GM23338 (cell line): Measurements from ENCODE around the gene FRRS1L. TPM values are rescaled to one million over a fixed set of nuclear protein-coding genes. Genes with fewer than 3 reads are reported as not detected.

Experiments
- ATAC-seq: fragments of 200-7000 bp; cut with Tn5 transposase; 3 replicates; pipeline ENCODE4 v1.9.1; 2020
- DNase-seq: peaks from one replicate; pipeline ENCODE4 v3.0.0-alpha.2; 2015; ENCODE audit warnings: low spot score
- H2AFZ ChIP-seq: fragments of 200-600 bp; sonication (generic); 2 replicates; pipeline ENCODE4 v1.8.0; 2016; ENCODE audit warnings: antibody characterized with exemption, mild to moderate bottlenecking, moderate library complexity
- H3F3A ChIP-seq: fragments of 200-600 bp; sonication (generic); replicated peaks from 2 replicates; pipeline ENCODE4 v1.8.0; 2017; ENCODE audit warnings: antibody characterized with exemption, mixed run types, low read depth
- H3K27ac ChIP-seq: fragments of 200-600 bp; sonication (generic); 2 replicates; pipeline ENCODE4 v1.6.1; 2016; ENCODE audit warnings: low read depth
- H3K27me3 ChIP-seq: fragments of 200-600 bp; sonication (generic); 2 replicates; pipeline ENCODE4 v1.8.0; 2016; ENCODE audit warnings: mild to moderate bottlenecking, mixed run types, moderate library complexity; ENCODE audit not compliant: insufficient read depth
- H3K36me3 ChIP-seq: fragments of 200-600 bp; sonication (generic); 2 replicates; pipeline ENCODE4 v1.8.0; 2016; ENCODE audit warnings: mild to moderate bottlenecking; ENCODE audit not compliant: insufficient read depth
- H3K4me1 ChIP-seq: fragments of 200-600 bp; sonication (generic); 2 replicates; pipeline ENCODE4 v1.8.0; 2016; ENCODE audit warnings: mild to moderate bottlenecking, moderate library complexity; ENCODE audit not compliant: insufficient read depth
- H3K4me2 ChIP-seq: fragments of 200-600 bp; sonication (generic); 2 replicates; pipeline ENCODE4 v1.7.1; 2017; ENCODE audit warnings: mixed run types
- H3K4me3 ChIP-seq: fragments of 200-600 bp; sonication (generic); 2 replicates; pipeline ENCODE4 v1.6.1; 2016; ENCODE audit warnings: mixed run types
- H3K79me2 ChIP-seq: fragments of 200-600 bp; sonication (generic); replicated peaks from 2 replicates; pipeline ENCODE4 v1.8.0; 2017; ENCODE audit warnings: mild to moderate bottlenecking; ENCODE audit not compliant: insufficient read depth
- H3K9me2 ChIP-seq: fragments of 200-600 bp; sonication (generic); 2 replicates; pipeline ENCODE4 v1.8.0; 2017; ENCODE audit not compliant: insufficient read depth
- H4K20me1 ChIP-seq: fragments of 200-600 bp; sonication (generic); replicated peaks from 2 replicates; pipeline ENCODE4 v1.8.0; 2017; ENCODE audit warnings: mild to moderate bottlenecking; ENCODE audit not compliant: insufficient read depth
- H3K27ac Mint-ChIP-seq: 2 replicates; pipeline ENCODE4 v1.8.0; 2020; ENCODE audit warnings: inconsistent platforms, mild to moderate bottlenecking, moderate library complexity, mixed read lengths
- H3K27me3 Mint-ChIP-seq: 3 replicates; pipeline ENCODE4 v1.8.0; 2022; ENCODE audit warnings: low read depth, mild to moderate bottlenecking, moderate library complexity, mixed read lengths, inconsistent platforms; ENCODE audit not compliant: insufficient read depth, poor library complexity
- H3K36me3 Mint-ChIP-seq: 3 replicates; pipeline ENCODE4 v1.8.0; 2021; ENCODE audit warnings: low read depth, mild to moderate bottlenecking, inconsistent platforms, moderate library complexity, mixed read lengths
- H3K4me1 Mint-ChIP-seq: 3 replicates; pipeline ENCODE4 v1.8.0; 2020; ENCODE audit warnings: mild to moderate bottlenecking, inconsistent platforms, mixed read lengths
- H3K4me3 Mint-ChIP-seq: 3 replicates; pipeline ENCODE4 v1.8.0; 2021; ENCODE audit warnings: moderate library complexity, mild to moderate bottlenecking, inconsistent platforms, mixed read lengths
- H3K9me3 Mint-ChIP-seq: 3 replicates; pipeline ENCODE4 v1.8.0; 2020; ENCODE audit warnings: moderate library complexity, mild to moderate bottlenecking, inconsistent platforms, mixed read lengths
- CREB1 ChIP-seq: fragments of 250-450 bp; sonication (Bioruptor Pico); IDR thresholded peaks from 2 replicates; pipeline ENCODE4 v1.5.0; 2020; ENCODE audit warnings: low read depth, mild to moderate bottlenecking, moderate library complexity
- EZH2 ChIP-seq: fragments of 200-600 bp; sonication (generic); IDR thresholded peaks from one replicate; pipeline ENCODE4 v1.8.0; 2017; ENCODE audit warnings: antibody characterized with exemption, mild to moderate bottlenecking, low read depth; ENCODE audit not compliant: unreplicated experiment
- JUNB ChIP-seq: IDR thresholded peaks from one replicate; pipeline ENCODE4 v1.6.1; 2016; ENCODE audit warnings: antibody characterized with exemption; ENCODE audit not compliant: unreplicated experiment
- NANOG ChIP-seq: IDR thresholded peaks from 2 replicates; pipeline ENCODE4 v1.6.1; 2016; ENCODE audit warnings: antibody characterized with exemption, borderline replicate concordance
- POLR2AphosphoS5 ChIP-seq: IDR thresholded peaks from 2 replicates; pipeline ENCODE4 v1.6.1; 2016; ENCODE audit warnings: antibody characterized with exemption, low read depth
- STAT1 ChIP-seq: IDR thresholded peaks from one replicate; pipeline ENCODE4 v1.6.1; 2016; ENCODE audit warnings: antibody characterized with exemption; ENCODE audit not compliant: unreplicated experiment
- ZNF114 ChIP-seq: fragments of 250-450 bp; sonication (Bioruptor Pico); IDR thresholded peaks from 2 replicates; pipeline ENCODE4 v1.5.0; 2020; ENCODE audit warnings: mild to moderate bottlenecking, moderate library complexity
- ZNF331 ChIP-seq: fragments of 250-450 bp; sonication (Bioruptor Pico); IDR thresholded peaks from 2 replicates; pipeline ENCODE4 v1.5.0; 2020; ENCODE audit warnings: low read depth, mild to moderate bottlenecking, moderate library complexity
- polyA plus RNA-seq: library from polyadenylated mRNA; unstranded; fragments of >200 nt; fragmentation: Nextera tagmentation; extraction: Ambion mirVana; gene quantifications from 2 replicates; pipeline ENCODE4 v1.2.1, GENCODE V29; 2016
- total RNA-seq: library from RNA; depleted of rRNA; stranded (reverse); fragments of >200 nt; shearing (Covaris generic); gene quantifications from 2 replicates; pipeline ENCODE4 v1.2.3, GENCODE V29; 2014
- TF ChIP-seq, protein P1 (sequence below): IDR thresholded peaks from one replicate; pipeline ENCODE4 v1.6.1; 2018; ENCODE audit warnings: antibody characterized with exemption; ENCODE audit not compliant: unreplicated experiment
- TF ChIP-seq, protein P2 (sequence below): IDR thresholded peaks from 2 replicates; pipeline ENCODE4 v1.6.1; 2016; ENCODE audit warnings: antibody characterized with exemption
- TF ChIP-seq, protein P3 (sequence below), 2 experiments: fragments of 200-600 bp in 1 of 2; sonication (generic) in 1 of 2; conservative IDR thresholded peaks; 2 replicates each; pipeline versions ENCODE4 v1.5.1 to v1.6.1; 2016 to 2017; ENCODE audit warnings: antibody characterized with exemption in 2 of 2, low read depth in 2 of 2, mild to moderate bottlenecking in 2 of 2, moderate library complexity in 1 of 2

FRRS1L gene
- total and polyA plus RNA-seq, 2 experiments from 2014 or later: 0.37 to 1.1 TPM

DNA sequence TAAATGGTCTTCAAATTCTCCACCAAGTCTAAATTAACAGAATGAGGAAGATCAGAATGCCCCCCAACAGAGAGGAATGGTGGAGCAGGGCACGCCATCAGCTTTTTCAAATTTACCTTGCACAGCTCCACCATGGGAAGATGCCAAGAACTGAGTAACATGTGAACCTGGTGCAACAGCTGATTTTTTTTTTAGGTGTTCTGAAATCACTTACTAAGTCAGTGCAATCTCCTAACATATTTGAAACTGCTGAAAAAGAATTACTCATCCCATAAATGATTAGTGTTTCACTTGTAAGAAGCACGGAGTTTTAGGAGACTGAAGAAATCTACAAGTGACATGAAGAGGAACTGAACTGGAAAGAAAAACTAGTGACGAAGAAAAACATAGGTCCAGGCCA lies 52.4 kb downstream of the FRRS1L start:
- Histone ChIP-seq H3F3A (no peaks in the 10 kb centered on the region), H3K4me1 (peaks cover 65% of the 10 kb centered on the region), H2AFZ (no peak overlapping the region), H4K20me1 (peaks cover 76% of the 10 kb centered on the region), H3K36me3 (no peaks in the 10 kb centered on the region), H3K4me3 (no peak overlapping the region), H3K4me2 (no peak overlapping the region), H3K79me2 (peaks cover 96% of the 10 kb centered on the region), H3K27ac (peak overlapping the region; percentile 7; the same call in 1 of the 2 replicates), H3K27me3 (no peaks in the 10 kb centered on the region), H3K9me2 (no peaks in the 10 kb centered on the region)
- no peak overlapping the region for H3K4me3 Mint-ChIP-seq
- ATAC-seq: no peak
- peaks cover 4% of the 10 kb centered on the region for H3K27me3 Mint-ChIP-seq
- peaks cover 10% of the 10 kb centered on the region for H3K36me3 Mint-ChIP-seq
- TF ChIP-seq NANOG (no peak), EZH2 (no peak), CREB1 (CRISPR knock-in tag) (no peak), POLR2AphosphoS5 (no peak), ZNF114 (CRISPR knock-in tag) (no peak), STAT1 (no peak), ZNF331 (CRISPR knock-in tag) (no peak), JUNB (no peak)
- TF ChIP-seq, protein P1, sequence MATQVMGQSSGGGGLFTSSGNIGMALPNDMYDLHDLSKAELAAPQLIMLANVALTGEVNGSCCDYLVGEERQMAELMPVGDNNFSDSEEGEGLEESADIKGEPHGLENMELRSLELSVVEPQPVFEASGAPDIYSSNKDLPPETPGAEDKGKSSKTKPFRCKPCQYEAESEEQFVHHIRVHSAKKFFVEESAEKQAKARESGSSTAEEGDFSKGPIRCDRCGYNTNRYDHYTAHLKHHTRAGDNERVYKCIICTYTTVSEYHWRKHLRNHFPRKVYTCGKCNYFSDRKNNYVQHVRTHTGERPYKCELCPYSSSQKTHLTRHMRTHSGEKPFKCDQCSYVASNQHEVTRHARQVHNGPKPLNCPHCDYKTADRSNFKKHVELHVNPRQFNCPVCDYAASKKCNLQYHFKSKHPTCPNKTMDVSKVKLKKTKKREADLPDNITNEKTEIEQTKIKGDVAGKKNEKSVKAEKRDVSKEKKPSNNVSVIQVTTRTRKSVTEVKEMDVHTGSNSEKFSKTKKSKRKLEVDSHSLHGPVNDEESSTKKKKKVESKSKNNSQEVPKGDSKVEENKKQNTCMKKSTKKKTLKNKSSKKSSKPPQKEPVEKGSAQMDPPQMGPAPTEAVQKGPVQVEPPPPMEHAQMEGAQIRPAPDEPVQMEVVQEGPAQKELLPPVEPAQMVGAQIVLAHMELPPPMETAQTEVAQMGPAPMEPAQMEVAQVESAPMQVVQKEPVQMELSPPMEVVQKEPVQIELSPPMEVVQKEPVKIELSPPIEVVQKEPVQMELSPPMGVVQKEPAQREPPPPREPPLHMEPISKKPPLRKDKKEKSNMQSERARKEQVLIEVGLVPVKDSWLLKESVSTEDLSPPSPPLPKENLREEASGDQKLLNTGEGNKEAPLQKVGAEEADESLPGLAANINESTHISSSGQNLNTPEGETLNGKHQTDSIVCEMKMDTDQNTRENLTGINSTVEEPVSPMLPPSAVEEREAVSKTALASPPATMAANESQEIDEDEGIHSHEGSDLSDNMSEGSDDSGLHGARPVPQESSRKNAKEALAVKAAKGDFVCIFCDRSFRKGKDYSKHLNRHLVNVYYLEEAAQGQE: no peak
- TF ChIP-seq, protein P2, sequence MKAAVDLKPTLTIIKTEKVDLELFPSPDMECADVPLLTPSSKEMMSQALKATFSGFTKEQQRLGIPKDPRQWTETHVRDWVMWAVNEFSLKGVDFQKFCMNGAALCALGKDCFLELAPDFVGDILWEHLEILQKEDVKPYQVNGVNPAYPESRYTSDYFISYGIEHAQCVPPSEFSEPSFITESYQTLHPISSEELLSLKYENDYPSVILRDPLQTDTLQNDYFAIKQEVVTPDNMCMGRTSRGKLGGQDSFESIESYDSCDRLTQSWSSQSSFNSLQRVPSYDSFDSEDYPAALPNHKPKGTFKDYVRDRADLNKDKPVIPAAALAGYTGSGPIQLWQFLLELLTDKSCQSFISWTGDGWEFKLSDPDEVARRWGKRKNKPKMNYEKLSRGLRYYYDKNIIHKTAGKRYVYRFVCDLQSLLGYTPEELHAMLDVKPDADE: no peak
- TF ChIP-seq, protein P3, sequence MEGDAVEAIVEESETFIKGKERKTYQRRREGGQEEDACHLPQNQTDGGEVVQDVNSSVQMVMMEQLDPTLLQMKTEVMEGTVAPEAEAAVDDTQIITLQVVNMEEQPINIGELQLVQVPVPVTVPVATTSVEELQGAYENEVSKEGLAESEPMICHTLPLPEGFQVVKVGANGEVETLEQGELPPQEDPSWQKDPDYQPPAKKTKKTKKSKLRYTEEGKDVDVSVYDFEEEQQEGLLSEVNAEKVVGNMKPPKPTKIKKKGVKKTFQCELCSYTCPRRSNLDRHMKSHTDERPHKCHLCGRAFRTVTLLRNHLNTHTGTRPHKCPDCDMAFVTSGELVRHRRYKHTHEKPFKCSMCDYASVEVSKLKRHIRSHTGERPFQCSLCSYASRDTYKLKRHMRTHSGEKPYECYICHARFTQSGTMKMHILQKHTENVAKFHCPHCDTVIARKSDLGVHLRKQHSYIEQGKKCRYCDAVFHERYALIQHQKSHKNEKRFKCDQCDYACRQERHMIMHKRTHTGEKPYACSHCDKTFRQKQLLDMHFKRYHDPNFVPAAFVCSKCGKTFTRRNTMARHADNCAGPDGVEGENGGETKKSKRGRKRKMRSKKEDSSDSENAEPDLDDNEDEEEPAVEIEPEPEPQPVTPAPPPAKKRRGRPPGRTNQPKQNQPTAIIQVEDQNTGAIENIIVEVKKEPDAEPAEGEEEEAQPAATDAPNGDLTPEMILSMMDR (conservative IDR thresholded peaks at IDR 0.05; ENCODE audit: low read depth in 2 of 2): no peak
- H3K4me1 Mint-ChIP-seq: peaks cover 49% of the 10 kb centered on the region
- DNase-seq: no peak
- H3K9me3 Mint-ChIP-seq: no peaks in the 10 kb centered on the region
- H3K27ac Mint-ChIP-seq: peak overlapping the region; percentile 39; the same call in 1 of the 2 replicates
